Measurements from ENCODE around the gene TMEM184A. TPM values are rescaled to one million over a fixed set of nuclear protein-coding genes. Genes with fewer than 3 reads are reported as not detected.

TMEM184A gene
- total and polyA plus RNA-seq, 2 donors (not counting 1 experiment from before 2014, with no cell fraction given), result not detected

DNA sequence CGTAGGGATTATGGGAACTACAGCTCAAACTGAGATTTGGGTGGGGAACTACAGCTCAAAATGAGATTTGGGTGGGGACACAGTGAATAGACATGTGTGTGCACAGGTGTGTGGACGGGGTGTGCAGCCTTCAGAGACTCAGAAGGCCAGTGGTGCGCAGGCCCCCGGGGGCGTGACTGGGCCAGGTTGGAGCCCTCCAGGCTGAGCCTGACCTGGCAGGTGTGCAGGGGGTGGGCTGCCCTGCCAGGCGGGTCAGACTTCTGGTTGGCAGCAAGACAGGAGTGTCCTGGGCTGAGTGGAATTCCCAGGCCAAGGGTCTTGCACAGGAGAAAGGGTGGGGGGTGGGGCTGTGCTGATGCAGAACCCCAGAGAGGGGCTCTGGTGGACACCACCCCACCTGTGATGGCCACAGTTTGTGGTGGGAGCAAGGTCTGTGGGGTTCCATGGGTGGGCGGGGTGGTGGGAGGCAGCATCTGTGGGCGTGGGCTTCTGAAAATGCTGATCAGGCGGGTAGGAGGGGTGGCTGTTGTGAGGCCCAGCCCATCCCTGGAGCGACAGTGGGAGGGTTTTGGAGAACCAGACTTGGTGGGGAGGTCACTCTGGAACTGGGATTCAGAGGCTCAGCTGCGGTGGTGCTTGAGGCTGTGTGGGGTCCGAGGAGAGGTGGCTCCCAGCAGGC is 43.1 kb upstream of the TMEM184A start:
- intact Hi-C loops (cut with micrococcal nuclease), result no loop called here
- no peak overlapping the region for H2AFZ ChIP-seq (ENCODE audit: insufficient read depth, low read depth, low read length, poor library complexity, severe bottlenecking)
- no peak overlapping the region for H3K27ac ChIP-seq (ENCODE audit: low read length in 2 of 2)
- no peak overlapping the region for H3K9ac ChIP-seq (ENCODE audit: low read length)
- TF ChIP-seq, protein P1, sequence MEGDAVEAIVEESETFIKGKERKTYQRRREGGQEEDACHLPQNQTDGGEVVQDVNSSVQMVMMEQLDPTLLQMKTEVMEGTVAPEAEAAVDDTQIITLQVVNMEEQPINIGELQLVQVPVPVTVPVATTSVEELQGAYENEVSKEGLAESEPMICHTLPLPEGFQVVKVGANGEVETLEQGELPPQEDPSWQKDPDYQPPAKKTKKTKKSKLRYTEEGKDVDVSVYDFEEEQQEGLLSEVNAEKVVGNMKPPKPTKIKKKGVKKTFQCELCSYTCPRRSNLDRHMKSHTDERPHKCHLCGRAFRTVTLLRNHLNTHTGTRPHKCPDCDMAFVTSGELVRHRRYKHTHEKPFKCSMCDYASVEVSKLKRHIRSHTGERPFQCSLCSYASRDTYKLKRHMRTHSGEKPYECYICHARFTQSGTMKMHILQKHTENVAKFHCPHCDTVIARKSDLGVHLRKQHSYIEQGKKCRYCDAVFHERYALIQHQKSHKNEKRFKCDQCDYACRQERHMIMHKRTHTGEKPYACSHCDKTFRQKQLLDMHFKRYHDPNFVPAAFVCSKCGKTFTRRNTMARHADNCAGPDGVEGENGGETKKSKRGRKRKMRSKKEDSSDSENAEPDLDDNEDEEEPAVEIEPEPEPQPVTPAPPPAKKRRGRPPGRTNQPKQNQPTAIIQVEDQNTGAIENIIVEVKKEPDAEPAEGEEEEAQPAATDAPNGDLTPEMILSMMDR (IDR thresholded peaks at IDR 0.05), result no peak
- no peak for TF ChIP-seq EZH2 (IDR thresholded peaks at IDR 0.05; ENCODE audit: borderline replicate concordance, insufficient read depth, low read depth, low read length, poor library complexity, severe bottlenecking)
- no peaks in the 10 kb centered on the region for H4K20me1 ChIP-seq (ENCODE audit: control insufficient read depth, insufficient read depth, low read length, poor library complexity, severe bottlenecking)
- CTCF ChIA-PET, result no interaction called here
- POLR2A ChIA-PET, result no interaction called here
- no peak for ATAC-seq (ENCODE audit: low read depth)
- Mint-ChIP-seq H3K4me3 (no peak overlapping the region), H3K27me3 (no peaks in the 10 kb centered on the region), H3K9me3 (ENCODE audit: insufficient read depth) (no peaks in the 10 kb centered on the region), H3K4me1 (no peaks in the 10 kb centered on the region), H3K27ac (no peak overlapping the region)
- H3K4me2 ChIP-seq (replicated peaks; ENCODE audit: low read depth, low read length, poor library complexity, severe bottlenecking), result no peak overlapping the region
- DNase-seq, result no peak
- 86% methylated on average over 12 of the region's 12 CpGs for WGBS (ENCODE audit: insufficient coverage)
- H3K27me3 ChIP-seq (replicated peaks in 1 of 4; ENCODE audit: control extremely low read depth in 1 of 4, control insufficient read depth in 3 of 4, insufficient read depth in 4 of 4, low read length in 3 of 4), result no peaks in the 10 kb centered on the region
- H3K79me2 ChIP-seq (ENCODE audit: control insufficient read depth, insufficient read depth, low read length), result no peaks in the 10 kb centered on the region
- H3K4me3 ChIP-seq (ENCODE audit: control extremely low read depth in 1 of 5, extremely low read depth in 1 of 5, insufficient read depth in 1 of 5, low read depth in 2 of 5, low read length in 4 of 5), result no peak overlapping the region
- peaks cover 0 to 11% (median 0%) of the 10 kb centered on the region in 3 donors for H3K9me3 ChIP-seq (ENCODE audit: control extremely low read depth in 1 of 3, control insufficient read depth in 2 of 3, insufficient read depth in 1 of 3, low read length in 2 of 3)
- H3K36me3 ChIP-seq (replicated peaks in 1 of 2; ENCODE audit: control extremely low read depth in 1 of 2, control insufficient read depth in 1 of 2, extremely low read depth in 1 of 2, insufficient read depth in 2 of 2, low read length in 1 of 2), result no peaks in the 10 kb centered on the region
- no peaks in the 10 kb centered on the region for H3K4me1 ChIP-seq (ENCODE audit: control insufficient read depth in 2 of 2, insufficient read depth in 2 of 2, low read length in 2 of 2)

DNA sequence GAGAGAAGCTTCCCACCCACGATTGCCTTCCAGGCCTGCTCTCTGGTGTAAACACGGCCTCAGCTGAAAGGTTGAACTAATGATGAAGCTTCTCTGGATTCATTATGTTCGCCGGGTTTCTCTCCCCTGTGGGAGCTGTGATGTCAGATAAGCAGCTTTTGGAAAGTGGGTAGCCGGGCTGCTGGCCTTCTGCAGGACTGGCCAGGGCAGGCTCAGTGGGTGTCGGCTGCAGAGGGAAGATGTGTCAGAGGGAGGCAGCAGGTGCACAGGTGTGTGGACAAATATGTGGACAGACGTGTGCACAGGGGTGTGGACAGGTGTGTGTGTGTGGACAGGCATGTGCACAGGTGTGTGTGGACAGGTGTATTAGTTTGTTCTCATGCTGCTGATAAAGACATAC is 42.3 kb upstream of the TMEM184A start:
- Histone ChIP-seq H3K27me3 (replicated peaks in 1 of 4; ENCODE audit: control extremely low read depth in 1 of 4, control insufficient read depth in 3 of 4, insufficient read depth in 4 of 4, low read length in 3 of 4) (peaks cover 0 to under 1% (median 0%) of the 10 kb centered on the region in 4 experiments), H3K4me2 (replicated peaks; ENCODE audit: low read depth, low read length, poor library complexity, severe bottlenecking) (no peak overlapping the region), H4K20me1 (ENCODE audit: control insufficient read depth, insufficient read depth, low read length, poor library complexity, severe bottlenecking) (no peaks in the 10 kb centered on the region), H3K36me3 (replicated peaks in 1 of 2; ENCODE audit: control extremely low read depth in 1 of 2, control insufficient read depth in 1 of 2, extremely low read depth in 1 of 2, insufficient read depth in 2 of 2, low read length in 1 of 2) (no peaks in the 10 kb centered on the region), H3K79me2 (ENCODE audit: control insufficient read depth, insufficient read depth, low read length) (no peaks in the 10 kb centered on the region), H2AFZ (ENCODE audit: insufficient read depth, low read depth, low read length, poor library complexity, severe bottlenecking) (no peak overlapping the region), H3K4me1 (ENCODE audit: control insufficient read depth in 2 of 2, insufficient read depth in 2 of 2, low read length in 2 of 2) (no peaks in the 10 kb centered on the region), H3K9ac (ENCODE audit: low read length) (no peak overlapping the region), H3K4me3 (ENCODE audit: control extremely low read depth in 1 of 5, extremely low read depth in 1 of 5, insufficient read depth in 1 of 5, low read depth in 2 of 5, low read length in 4 of 5) (no peak overlapping the region), H3K27ac (ENCODE audit: low read length in 2 of 2) (no peak overlapping the region), H3K9me3 (ENCODE audit: control extremely low read depth in 1 of 3, control insufficient read depth in 2 of 3, insufficient read depth in 1 of 3, low read length in 2 of 3) (peaks cover 0 to 11% (median 0%) of the 10 kb centered on the region in 3 donors)
- H3K9me3 Mint-ChIP-seq (ENCODE audit: insufficient read depth), result no peaks in the 10 kb centered on the region
- H3K4me1 Mint-ChIP-seq, result peaks cover 2% of the 10 kb centered on the region
- intact Hi-C loops (cut with micrococcal nuclease), result no loop called here
- no peaks in the 10 kb centered on the region for H3K27me3 Mint-ChIP-seq
- H3K27ac Mint-ChIP-seq, result no peak overlapping the region
- no peak for DNase-seq
- ChIA-PET POLR2A (no interaction called here), CTCF (no interaction called here)
- no peak overlapping the region for H3K4me3 Mint-ChIP-seq
- TF ChIP-seq, protein P1 (IDR thresholded peaks at IDR 0.05), result no peak
- no peak for TF ChIP-seq EZH2 (IDR thresholded peaks at IDR 0.05; ENCODE audit: borderline replicate concordance, insufficient read depth, low read depth, low read length, poor library complexity, severe bottlenecking)
- WGBS (ENCODE audit: insufficient coverage), result 99% methylated on average over 7 of the region's 7 CpGs
- ATAC-seq (ENCODE audit: low read depth), result no peak

Data from B cell (primary cell).